Loucy (cell line): ENCODE data around the gene EHF.

Experiments used
- H2AFZ ChIP-seq: fragments of 200-600 bp; sonication (generic); 2 replicates; pipeline ENCODE4 v1.6.0; 2016; ENCODE audit warnings: antibody characterized with exemption, mild to moderate bottlenecking, low read length, moderate library complexity
- H3F3A ChIP-seq: fragments of 200-600 bp; 2 replicates; pipeline ENCODE4 v1.6.0; 2016; ENCODE audit warnings: antibody characterized with exemption, low read depth, mild to moderate bottlenecking
- H3K27me3 ChIP-seq: fragments of 200-600 bp; sonication (generic); 2 replicates; pipeline ENCODE4 v1.6.1; 2014; ENCODE audit warnings: low read length, mild to moderate bottlenecking; ENCODE audit not compliant: insufficient read depth, poor library complexity, severe bottlenecking
- H3K36me3 ChIP-seq: fragments of 200-600 bp; sonication (generic); 2 replicates; pipeline ENCODE4 v1.6.1; 2016; ENCODE audit warnings: low read length; ENCODE audit not compliant: insufficient read depth
- H3K4me1 ChIP-seq: fragments of 200-600 bp; sonication (generic); 2 replicates; pipeline ENCODE4 v1.5.1; 2014; ENCODE audit warnings: low read length, mild to moderate bottlenecking; ENCODE audit not compliant: insufficient read depth, poor library complexity, severe bottlenecking
- H3K4me2 ChIP-seq: fragments of 200-600 bp; sonication (generic); 2 replicates; pipeline ENCODE4 v1.6.0; 2014; ENCODE audit warnings: antibody characterized with exemption, low read length, low read depth, mild to moderate bottlenecking; ENCODE audit not compliant: poor library complexity, severe bottlenecking
- H3K4me3 ChIP-seq: fragments of 200-600 bp; sonication (generic); 2 replicates; pipeline ENCODE4 v1.5.1; 2014; ENCODE audit warnings: low read length, mild to moderate bottlenecking, mixed read lengths; ENCODE audit not compliant: poor library complexity, severe bottlenecking
- H3K79me2 ChIP-seq: fragments of 200-600 bp; sonication (generic); 2 replicates; pipeline ENCODE4 v1.6.1; 2014; ENCODE audit warnings: low read length; ENCODE audit not compliant: insufficient read depth
- H3K9ac ChIP-seq: fragments of 200-600 bp; sonication (generic); 2 replicates; pipeline ENCODE4 v1.6.0; 2014; ENCODE audit warnings: mild to moderate bottlenecking, low read depth, low read length, moderate library complexity; ENCODE audit not compliant: poor library complexity, severe bottlenecking
- H3K9me2 ChIP-seq: fragments of 200-600 bp; sonication (generic); replicated peaks from 2 replicates; pipeline ENCODE4 v1.6.1; 2016; ENCODE audit warnings: low read depth, low read length, mixed read lengths
- H3K9me3 ChIP-seq: fragments of 200-600 bp; sonication (generic); 2 replicates; pipeline ENCODE4 v1.6.1; 2014; ENCODE audit warnings: mild to moderate bottlenecking, antibody characterized with exemption, low read length, low read depth; ENCODE audit not compliant: insufficient read depth
- H4K20me1 ChIP-seq: fragments of 200-600 bp; sonication (generic); 2 replicates; pipeline ENCODE4 v1.6.0; 2014; ENCODE audit warnings: antibody characterized with exemption, low read length, mild to moderate bottlenecking; ENCODE audit not compliant: insufficient read depth, poor library complexity, severe bottlenecking
- EZH2phosphoT487 ChIP-seq: fragments of 200-600 bp; IDR thresholded peaks from 2 replicates; pipeline ENCODE4 v1.6.1; 2018; ENCODE audit warnings: antibody characterized with exemption, mild to moderate bottlenecking, moderate library complexity, borderline replicate concordance
- TF ChIP-seq, protein P1 (sequence below): fragments of 200-600 bp; sonication (generic); conservative IDR thresholded peaks from 2 replicates; pipeline ENCODE4 v1.5.1; 2014; ENCODE audit warnings: mild to moderate bottlenecking, antibody characterized with exemption, low read length

EHF gene

DNA sequence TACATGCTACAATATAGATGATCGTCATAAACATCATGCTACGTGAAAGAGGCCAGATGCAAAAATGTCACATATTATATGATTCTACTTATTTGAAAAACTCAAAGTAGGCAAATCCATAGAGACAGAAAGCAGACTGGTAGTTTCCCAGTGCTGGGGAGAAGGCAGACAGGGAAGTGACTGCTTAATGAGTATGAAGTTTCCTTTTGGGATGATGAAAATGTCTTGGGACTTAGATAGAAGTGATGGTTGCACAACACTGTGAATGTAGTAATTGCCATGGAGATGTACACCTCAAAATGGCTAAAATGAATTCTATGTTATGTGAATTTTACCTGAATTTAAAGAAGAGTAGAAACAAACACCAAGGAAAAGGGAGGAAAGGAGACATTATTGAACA lies 45.2 kb upstream of the EHF start:
- H3K4me1 ChIP-seq = no peaks in the 10 kb centered on the region
- no peak overlapping the region for H3K4me2 ChIP-seq
- no peaks in the 10 kb centered on the region for H3K79me2 ChIP-seq
- H4K20me1 ChIP-seq = no peaks in the 10 kb centered on the region
- no peaks in the 10 kb centered on the region for H3F3A ChIP-seq
- H3K27me3 ChIP-seq = peaks cover 4% of the 10 kb centered on the region
- no peaks in the 10 kb centered on the region for H3K9me2 ChIP-seq
- H3K4me3 ChIP-seq = no peak overlapping the region
- no peak overlapping the region for H2AFZ ChIP-seq
- TF ChIP-seq, protein P1, sequence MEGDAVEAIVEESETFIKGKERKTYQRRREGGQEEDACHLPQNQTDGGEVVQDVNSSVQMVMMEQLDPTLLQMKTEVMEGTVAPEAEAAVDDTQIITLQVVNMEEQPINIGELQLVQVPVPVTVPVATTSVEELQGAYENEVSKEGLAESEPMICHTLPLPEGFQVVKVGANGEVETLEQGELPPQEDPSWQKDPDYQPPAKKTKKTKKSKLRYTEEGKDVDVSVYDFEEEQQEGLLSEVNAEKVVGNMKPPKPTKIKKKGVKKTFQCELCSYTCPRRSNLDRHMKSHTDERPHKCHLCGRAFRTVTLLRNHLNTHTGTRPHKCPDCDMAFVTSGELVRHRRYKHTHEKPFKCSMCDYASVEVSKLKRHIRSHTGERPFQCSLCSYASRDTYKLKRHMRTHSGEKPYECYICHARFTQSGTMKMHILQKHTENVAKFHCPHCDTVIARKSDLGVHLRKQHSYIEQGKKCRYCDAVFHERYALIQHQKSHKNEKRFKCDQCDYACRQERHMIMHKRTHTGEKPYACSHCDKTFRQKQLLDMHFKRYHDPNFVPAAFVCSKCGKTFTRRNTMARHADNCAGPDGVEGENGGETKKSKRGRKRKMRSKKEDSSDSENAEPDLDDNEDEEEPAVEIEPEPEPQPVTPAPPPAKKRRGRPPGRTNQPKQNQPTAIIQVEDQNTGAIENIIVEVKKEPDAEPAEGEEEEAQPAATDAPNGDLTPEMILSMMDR = no peak
- TF ChIP-seq EZH2phosphoT487 = no peak
- H3K9me3 ChIP-seq = no peaks in the 10 kb centered on the region
- no peak overlapping the region for H3K9ac ChIP-seq
- no peaks in the 10 kb centered on the region for H3K36me3 ChIP-seq

DNA sequence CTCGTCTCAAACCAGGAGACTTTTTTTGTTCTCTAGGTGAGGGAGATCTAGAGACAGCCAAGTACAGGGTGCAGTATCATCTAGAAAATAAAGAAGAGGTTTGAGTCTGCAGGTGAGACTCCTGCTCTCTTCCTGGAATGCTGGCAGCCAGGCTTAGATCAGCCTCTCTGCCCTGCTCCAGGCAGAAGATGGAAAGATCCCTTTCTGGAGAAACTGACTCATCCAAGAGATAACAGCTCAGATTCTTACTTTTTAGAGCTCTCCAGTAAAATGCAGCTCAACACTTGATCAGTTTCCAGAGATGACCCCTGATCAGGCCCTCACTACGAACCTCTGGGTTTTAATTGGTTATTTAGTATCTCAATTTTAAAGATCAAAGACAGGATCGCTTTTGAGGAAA lies 44.6 kb upstream of the EHF start:
- Histone ChIP-seq H3F3A (no peaks in the 10 kb centered on the region), H3K9me2 (no peaks in the 10 kb centered on the region), H3K27me3 (peaks cover 4% of the 10 kb centered on the region), H3K9ac (no peak overlapping the region), H3K4me3 (no peak overlapping the region), H2AFZ (no peak overlapping the region), H4K20me1 (no peaks in the 10 kb centered on the region), H3K9me3 (no peaks in the 10 kb centered on the region), H3K4me2 (no peak overlapping the region), H3K79me2 (no peaks in the 10 kb centered on the region), H3K36me3 (no peaks in the 10 kb centered on the region), H3K4me1 (no peaks in the 10 kb centered on the region)
- no peak for TF ChIP-seq EZH2phosphoT487
- TF ChIP-seq, protein P1 = no peak

DNA sequence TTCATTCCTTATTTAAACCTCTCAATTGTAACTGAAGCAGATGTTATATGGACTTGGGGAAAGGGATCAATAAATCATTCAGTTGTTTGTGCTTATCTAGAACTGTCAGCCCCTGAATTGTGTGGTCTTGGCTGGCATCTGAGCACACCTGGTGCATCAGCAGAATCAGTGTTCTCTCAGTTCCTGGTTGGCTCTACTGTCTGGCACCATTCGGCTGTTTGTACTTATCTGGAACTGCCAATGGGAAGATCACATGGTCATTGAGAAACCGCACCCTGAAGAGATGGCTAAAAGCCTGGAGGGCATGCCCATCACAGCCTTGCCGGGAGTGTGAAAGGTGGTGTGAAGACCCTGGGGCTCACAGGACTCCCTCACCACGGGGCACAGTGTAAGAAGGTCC lies 37.1 kb upstream of the EHF start:
- Histone ChIP-seq H3K4me1 (no peaks in the 10 kb centered on the region), H3K4me3 (no peak overlapping the region), H2AFZ (no peak overlapping the region), H3K36me3 (no peaks in the 10 kb centered on the region), H3K9me2 (no peaks in the 10 kb centered on the region), H3K79me2 (no peaks in the 10 kb centered on the region), H3K27me3 (no peaks in the 10 kb centered on the region), H3K9ac (no peak overlapping the region), H3K9me3 (no peaks in the 10 kb centered on the region), H3F3A (no peaks in the 10 kb centered on the region), H4K20me1 (no peaks in the 10 kb centered on the region), H3K4me2 (no peak overlapping the region)
- TF ChIP-seq, protein P1 = no peak
- TF ChIP-seq EZH2phosphoT487 = no peak
